H9 (cell line): Measurements from ENCODE around the gene HS1BP3. TPM values are rescaled to one million over a fixed set of nuclear protein-coding genes. Genes with fewer than 3 reads are reported as not detected.

Experiments
- DNase-seq: peaks from one replicate; pipeline ENCODE4 v3.0.0-alpha.2; 2017
- H2AFZ ChIP-seq: one replicate; pipeline ENCODE4 v1.6.1; 2013; ENCODE audit warnings: mild to moderate bottlenecking, low read length, control low read depth, moderate library complexity
- H2AK5ac ChIP-seq: 2 replicates; pipeline ENCODE4 v1.6.1; 2013; ENCODE audit warnings: low read length, control low read depth, mixed read lengths; ENCODE audit not compliant: insufficient read length
- H2BK120ac ChIP-seq: one replicate; pipeline ENCODE4 v1.6.1; 2013; ENCODE audit warnings: low read depth, mild to moderate bottlenecking, low read length, control low read depth, inconsistent platforms; ENCODE audit not compliant: poor library complexity, severe bottlenecking
- H2BK12ac ChIP-seq: 2 replicates; pipeline ENCODE4 v1.6.1; 2013; ENCODE audit warnings: low read length, control low read depth, mixed read lengths, low read depth; ENCODE audit not compliant: insufficient read length
- H2BK15ac ChIP-seq: 2 replicates; pipeline ENCODE4 v1.6.1; 2013; ENCODE audit warnings: low read depth, low read length, control low read depth
- H2BK20ac ChIP-seq: one replicate; pipeline ENCODE4 v1.6.1; 2013; ENCODE audit warnings: low read depth, mild to moderate bottlenecking, low read length, control low read depth, inconsistent platforms; ENCODE audit not compliant: poor library complexity, severe bottlenecking
- H2BK5ac ChIP-seq: 2 replicates; pipeline ENCODE4 v1.6.1; 2013; ENCODE audit warnings: low read length, control low read depth, mixed read lengths; ENCODE audit not compliant: insufficient read length
- H3K14ac ChIP-seq: 2 replicates; pipeline ENCODE4 v1.6.1; 2013; ENCODE audit warnings: low read length, control low read depth; ENCODE audit not compliant: insufficient read depth
- H3K18ac ChIP-seq: 2 replicates; pipeline ENCODE4 v1.6.1; 2013; ENCODE audit warnings: low read depth, mild to moderate bottlenecking, mixed read lengths, low read length, control low read depth; ENCODE audit not compliant: insufficient read length
- H3K23ac ChIP-seq: 2 replicates; pipeline ENCODE4 v1.6.1; 2013; ENCODE audit warnings: low read length, control low read depth, mixed read lengths, low read depth; ENCODE audit not compliant: insufficient read length
- H3K23me2 ChIP-seq: 2 replicates; pipeline ENCODE4 v1.6.1; 2013; ENCODE audit warnings: low read depth, mild to moderate bottlenecking, mixed read lengths, low read length, control low read depth; ENCODE audit not compliant: insufficient read length, poor library complexity, severe bottlenecking
- H3K27ac ChIP-seq: 2 replicates; pipeline ENCODE4 v1.5.1; 2013; ENCODE audit warnings: low read length, control low read depth, mixed read lengths, low read depth; ENCODE audit not compliant: insufficient read length
- H3K27me3 ChIP-seq: 2 replicates; pipeline ENCODE4 v1.6.1; 2013; ENCODE audit warnings: low read length, control low read depth, inconsistent platforms; ENCODE audit not compliant: insufficient read depth
- H3K4ac ChIP-seq: 2 replicates; pipeline ENCODE4 v1.6.1; 2013; ENCODE audit warnings: low read depth, mild to moderate bottlenecking, control low read depth, inconsistent platforms, low read length, moderate library complexity
- H3K4me1 ChIP-seq: 2 replicates; pipeline ENCODE4 v1.6.1; 2013; ENCODE audit warnings: low read length, control low read depth, inconsistent platforms; ENCODE audit not compliant: insufficient read depth
- H3K4me2 ChIP-seq: 2 replicates; pipeline ENCODE4 v1.6.1; 2013; ENCODE audit warnings: low read length, control low read depth, mixed read lengths; ENCODE audit not compliant: insufficient read length, insufficient read depth
- H3K56ac ChIP-seq: 2 replicates; pipeline ENCODE4 v1.6.1; 2013; ENCODE audit warnings: low read depth, mild to moderate bottlenecking, mixed read lengths, low read length, control low read depth; ENCODE audit not compliant: insufficient read length
- H3K79me1 ChIP-seq: 2 replicates; pipeline ENCODE4 v1.6.1; 2013; ENCODE audit warnings: low read depth, mild to moderate bottlenecking, moderate library complexity, low read length, control low read depth, inconsistent platforms; ENCODE audit not compliant: insufficient read depth, poor library complexity, severe bottlenecking
- H3K79me2 ChIP-seq: 2 replicates; pipeline ENCODE4 v1.6.1; 2013; ENCODE audit warnings: low read length, control low read depth, inconsistent platforms; ENCODE audit not compliant: insufficient read depth
- H3K9ac ChIP-seq: 2 replicates; pipeline ENCODE4 v1.6.1; 2013; ENCODE audit warnings: low read length, control low read depth, mixed read lengths; ENCODE audit not compliant: insufficient read length; ENCODE audit errors: extremely low read depth
- H3K9me3 ChIP-seq: one replicate; pipeline ENCODE4 v1.6.1; 2013; ENCODE audit warnings: low read depth, low read length, inconsistent platforms; ENCODE audit not compliant: control insufficient read depth
- H3T11ph ChIP-seq: one replicate; pipeline ENCODE4 v1.6.1; 2013; ENCODE audit warnings: mild to moderate bottlenecking, low read length, control low read depth, inconsistent platforms
- H4K20me1 ChIP-seq: one replicate; pipeline ENCODE4 v1.6.1; 2013; ENCODE audit not compliant: control insufficient read depth, insufficient read length, insufficient read depth
- H4K5ac ChIP-seq: 2 replicates; pipeline ENCODE4 v1.6.1; 2013; ENCODE audit warnings: low read depth, mild to moderate bottlenecking, mixed read lengths, low read length, control low read depth; ENCODE audit not compliant: insufficient read length
- H4K8ac ChIP-seq: replicated peaks from 2 replicates; pipeline ENCODE4 v1.6.1; 2013; ENCODE audit warnings: low read length, control low read depth, mixed read lengths, low read depth; ENCODE audit not compliant: insufficient read length
- H4K91ac ChIP-seq: 2 replicates; pipeline ENCODE4 v1.6.1; 2013; ENCODE audit warnings: low read depth, mild to moderate bottlenecking, moderate library complexity, mixed read lengths, low read length, control low read depth; ENCODE audit not compliant: insufficient read length
- H3K27ac Mint-ChIP-seq, 3 experiments: 2 replicates in 2 of 3; 3 replicates in 1 of 3; pipeline ENCODE4 v1.8.0; 2020 to 2021; ENCODE audit warnings: mixed read lengths in 3 of 3, mild to moderate bottlenecking in 1 of 3, moderate library complexity in 1 of 3
- H3K27me3 Mint-ChIP-seq: 2 replicates; pipeline ENCODE4 v1.8.0; 2021; ENCODE audit warnings: low read depth, mild to moderate bottlenecking, moderate library complexity, mixed read lengths
- H3K36me3 Mint-ChIP-seq, 3 experiments: 2 replicates in 2 of 3; 3 replicates in 1 of 3; pipeline ENCODE4 v1.8.0; 2020 to 2021; ENCODE audit warnings: low read depth in 3 of 3, mixed read lengths in 3 of 3; ENCODE audit not compliant: insufficient read depth in 1 of 3
- H3K4me1 Mint-ChIP-seq, 2 experiments: 2 replicates each; pipeline ENCODE4 v1.8.0; 2020; ENCODE audit warnings: mixed read lengths in 2 of 2
- H3K4me3 Mint-ChIP-seq, 2 experiments: 2 replicates in 1 of 2; 3 replicates in 1 of 2; pipeline ENCODE4 v1.8.0; 2020 to 2021; ENCODE audit warnings: mild to moderate bottlenecking in 2 of 2, mixed read lengths in 2 of 2, moderate library complexity in 1 of 2
- H3K9me3 Mint-ChIP-seq, 2 experiments: 2 replicates in 1 of 2; 3 replicates in 1 of 2; pipeline ENCODE4 v1.8.0; 2020; ENCODE audit warnings: mild to moderate bottlenecking in 2 of 2, mixed read lengths in 2 of 2, moderate library complexity in 1 of 2
- CTCF ChIP-seq: fragments of 200-600 bp; sonication (generic); conservative IDR thresholded peaks from 3 replicates; pipeline ENCODE4 v1.8.0; 2021; ENCODE audit warnings: antibody characterized with exemption, mild to moderate bottlenecking
- WGBS: extraction: QIAGEN DNeasy Blood & Tissue Kit; methylation state at CpG from one replicate; pipeline ENCODE4 v1.1.7; 2013; ENCODE audit warnings: missing lambda C conversion rate, low lambda C conversion rate, mixed read lengths; ENCODE audit not compliant: insufficient read length; ENCODE audit errors: extremely low coverage; 5-methylcytosine and 5-hydroxymethylcytosine counted together
- total RNA-seq: library from RNA; stranded (reverse); gene quantifications from 2 replicates; pipeline ENCODE4 v1.2.1, GENCODE V29; 2021

The HS1BP3 gene
- total RNA-seq, 1 experiment from 2014 or later: 11.1 TPM

DNA sequence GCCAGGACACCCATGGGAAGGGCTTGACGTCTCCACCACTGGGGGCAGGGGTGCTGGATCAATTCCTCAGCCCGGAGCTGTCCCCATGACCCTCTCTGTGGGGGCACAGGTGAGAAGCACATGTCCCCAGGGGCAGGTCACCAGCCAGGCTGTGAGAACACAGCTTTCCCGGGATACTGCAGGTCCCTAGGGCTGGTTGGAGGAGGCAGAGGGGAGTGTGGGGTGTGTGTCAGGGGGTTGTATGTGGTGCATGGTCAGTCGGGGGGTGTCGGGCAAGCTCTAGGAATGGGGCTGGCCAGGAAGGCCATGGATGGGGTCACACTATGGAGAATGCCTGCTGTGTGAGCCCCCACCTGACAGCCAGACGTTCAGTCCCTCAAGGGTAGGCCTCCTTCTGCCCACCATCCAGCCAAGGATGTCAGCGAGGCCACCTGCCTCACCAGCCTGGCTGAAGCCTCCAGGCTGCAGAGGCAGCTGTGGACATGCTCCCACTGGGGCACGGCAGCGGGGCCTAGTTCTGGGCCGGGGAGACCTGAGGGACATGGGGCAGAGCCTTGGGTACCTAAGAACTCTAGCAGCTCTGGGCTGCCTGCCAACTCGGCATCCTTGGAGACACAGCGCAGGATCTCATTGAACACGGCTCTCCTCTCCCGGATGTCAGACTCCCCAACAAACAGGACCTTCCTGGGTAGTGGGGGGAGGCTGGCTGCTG is 10.3 kb downstream of the HS1BP3 start:
- H3K4me3 Mint-ChIP-seq: no peak overlapping the region
- WGBS: no CpG with 5 or more reads among the region's 14 CpGs
- TF ChIP-seq CTCF: no peak

More for the DNA sequence above, 10.3 kb downstream of the HS1BP3 start:
- Histone ChIP-seq H4K5ac (no peak overlapping the region), H3K23me2 (no peaks in the 10 kb centered on the region), H4K20me1 (no peaks in the 10 kb centered on the region), H2AFZ (no peak overlapping the region), H2BK5ac (no peak overlapping the region), H2BK12ac (no peak overlapping the region), H4K91ac (no peak overlapping the region), H3K18ac (no peak overlapping the region), H3K27ac (no peak overlapping the region), H2BK15ac (no peak overlapping the region), H3K79me2 (no peaks in the 10 kb centered on the region), H2BK20ac (no peak overlapping the region), H3K4me1 (no peaks in the 10 kb centered on the region), H3K23ac (no peak overlapping the region), H3K4me2 (no peak overlapping the region), H3K9me3 (no peaks in the 10 kb centered on the region), H3K79me1 (no peaks in the 10 kb centered on the region), H3K56ac (no peak overlapping the region), H4K8ac (no peak overlapping the region), H3K9ac (no peak overlapping the region), H3T11ph (no peak overlapping the region), H2BK120ac (no peak overlapping the region), H3K4ac (no peak overlapping the region), H2AK5ac (no peak overlapping the region), H3K14ac (no peak overlapping the region), H3K27me3 (no peaks in the 10 kb centered on the region)
- peaks cover 3 to 4% of the 10 kb centered on the region in 2 experiments for H3K4me1 Mint-ChIP-seq
- no peak overlapping the region; a peak in 1 of 7 replicates for H3K27ac Mint-ChIP-seq
- no peak for DNase-seq
- H3K9me3 Mint-ChIP-seq: no peaks in the 10 kb centered on the region; a peak in 1 of 5 replicates
- peaks cover 0 to 13% (median 4%) of the 10 kb centered on the region in 3 experiments; a peak in 4 of 7 replicates for H3K36me3 Mint-ChIP-seq
- no peaks in the 10 kb centered on the region; the same call in 1 of the 2 replicates for H3K27me3 Mint-ChIP-seq
